ENCODE data around the gene SH3BP4. TPM values are rescaled to one million over a fixed set of nuclear protein-coding genes. Genes with fewer than 3 reads are reported as not detected.

Gene SH3BP4
- total RNA-seq, 1 donor = 49.7 TPM

GRCh38 chr2:235049719-235050118, 97.9 kb downstream of the SH3BP4 start:
- no peak for DNase-seq (ENCODE audit: low read depth)
- TF ChIP-seq CTCF (IDR thresholded peaks at IDR 0.05; ENCODE audit: insufficient read depth, low read length) = no peak
- H3K4me3 ChIP-seq (ENCODE audit: low read depth, low read length) = no peak overlapping the region

DNA sequence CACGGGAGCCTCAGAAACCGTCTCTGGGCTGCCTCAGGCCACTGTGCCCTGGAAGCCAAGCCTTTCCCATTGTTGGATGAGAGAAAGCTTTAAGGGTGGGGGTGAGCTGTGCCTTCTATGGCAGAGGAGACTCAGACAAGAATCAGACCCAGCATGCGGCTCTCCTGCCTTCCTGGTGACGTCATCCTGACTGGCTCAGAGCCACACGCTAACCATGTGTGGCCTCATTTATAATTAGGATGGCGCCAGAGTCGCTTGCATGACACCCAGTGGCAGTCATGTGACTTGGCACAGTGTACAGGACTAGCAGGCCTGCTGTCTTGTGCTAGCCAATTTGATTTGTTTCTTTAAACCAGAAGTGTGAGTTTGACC, 99.1 kb downstream of the SH3BP4 start:
- DNase-seq (ENCODE audit: low read depth) = peak; percentile 93
- no peak overlapping the region for H3K4me3 ChIP-seq (ENCODE audit: low read depth, low read length)
- TF ChIP-seq CTCF (IDR thresholded peaks at IDR 0.05; ENCODE audit: insufficient read depth, low read length) = no peak

- no peak for DNase-seq (ENCODE audit: low read depth)
- TF ChIP-seq CTCF (IDR thresholded peaks at IDR 0.05; ENCODE audit: insufficient read depth, low read length) = no peak
Observed at GRCh38 chr2:235051436-235052260, 99.8 kb downstream of the SH3BP4 start.

DNA sequence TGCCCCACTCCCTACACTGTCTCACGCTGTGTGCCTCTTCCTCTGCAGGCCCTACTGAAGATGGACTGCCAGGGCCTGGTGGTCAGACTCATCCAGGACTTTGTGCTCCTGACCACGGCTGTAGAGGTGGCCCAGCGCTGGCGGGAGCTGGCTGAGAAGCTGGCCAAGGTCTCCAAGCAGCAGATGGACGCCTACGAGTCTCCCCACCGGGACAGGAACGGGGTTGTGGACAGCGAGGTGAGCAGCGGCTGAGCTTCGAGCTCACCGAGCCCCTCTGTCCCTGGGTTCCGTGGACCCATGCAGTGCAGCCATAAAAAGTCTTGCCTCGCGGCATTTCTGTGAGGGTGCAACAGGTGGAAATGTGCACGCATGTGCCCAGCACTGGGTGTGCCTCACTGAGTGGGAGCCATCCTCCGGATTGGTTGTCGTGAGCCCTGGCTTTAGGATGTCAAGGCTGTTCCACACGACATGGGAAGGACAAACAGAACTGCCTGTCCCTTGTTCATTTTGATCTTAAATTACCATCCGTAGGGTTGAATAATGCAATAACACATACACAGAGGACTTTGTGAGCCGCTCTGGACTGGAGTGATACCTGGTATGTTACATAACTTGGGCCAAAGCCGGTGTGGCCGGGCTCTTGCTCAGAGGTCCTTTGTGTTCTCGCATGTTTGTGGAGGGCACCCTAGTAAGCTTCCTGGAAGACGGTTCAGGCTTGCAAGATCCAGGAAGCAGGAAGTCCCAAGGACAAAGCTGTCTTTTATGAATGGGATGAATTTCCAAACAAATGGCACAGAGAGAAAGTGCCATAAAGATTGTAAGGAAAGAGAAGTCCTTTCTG, 100.9 kb downstream of the SH3BP4 start:
- no peak overlapping the region for H3K4me3 ChIP-seq (ENCODE audit: low read depth, low read length)
- TF ChIP-seq CTCF (IDR thresholded peaks at IDR 0.05; ENCODE audit: insufficient read depth, low read length) = no peak
- DNase-seq (ENCODE audit: low read depth) = no peak

More at GRCh38 chr2:235051436-235052260, 99.8 kb downstream of the SH3BP4 start:
- no peak overlapping the region for H3K4me3 ChIP-seq (ENCODE audit: low read depth, low read length)

DNA sequence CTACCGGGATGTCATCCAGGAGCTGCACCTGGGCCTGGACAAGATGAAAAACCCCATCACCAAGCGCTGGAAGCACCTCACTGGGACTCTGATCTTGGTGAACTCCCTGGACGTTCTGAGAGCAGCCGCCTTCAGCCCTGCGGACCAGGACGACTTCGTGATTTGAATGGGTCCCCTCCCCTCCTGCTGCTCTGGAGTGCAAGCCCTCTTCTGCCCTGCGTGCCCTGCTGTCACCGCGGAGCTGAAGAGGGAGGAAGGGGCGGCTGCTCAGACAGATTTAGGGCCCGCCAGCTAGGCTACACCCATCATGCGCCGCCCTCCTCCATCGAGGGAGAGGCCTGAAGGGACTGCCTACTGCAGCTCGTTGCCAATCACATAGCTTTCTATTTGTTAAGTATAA, 101.8 kb downstream of the SH3BP4 start:
- no peak for DNase-seq (ENCODE audit: low read depth)
- no peak for TF ChIP-seq CTCF (IDR thresholded peaks at IDR 0.05; ENCODE audit: insufficient read depth, low read length)
- no peak overlapping the region for H3K4me3 ChIP-seq (ENCODE audit: low read depth, low read length)

- H3K4me3 ChIP-seq (ENCODE audit: low read depth, low read length) = no peak overlapping the region
- DNase-seq (ENCODE audit: low read depth) = peak; percentile 24
- no peak for TF ChIP-seq CTCF (IDR thresholded peaks at IDR 0.05; ENCODE audit: insufficient read depth, low read length)
Observed at GRCh38 chr2:235054475-235054874, 102.7 kb downstream of the SH3BP4 start.

All from fibroblast of the aortic adventitia (primary cell).